NT2/D1 (cell line): Measurements from ENCODE around the gene MDM1.
A peak's percentile ranks its signal among the peaks of the same experiment; 100 is the strongest.

ENCODE experiments used
- DNase-seq: peaks from one replicate; pipeline ENCODE4 v3.0.0-alpha.2; 2011; ENCODE audit warnings: low read depth, low spot score
- H3K27me3 ChIP-seq: 2 replicates; pipeline ENCODE4 v1.6.0; 2011; ENCODE audit warnings: mild to moderate bottlenecking; ENCODE audit not compliant: insufficient read length, insufficient read depth
- H3K36me3 ChIP-seq: 2 replicates; pipeline ENCODE4 v1.6.1; 2011; ENCODE audit warnings: mild to moderate bottlenecking, low read length, mixed read lengths; ENCODE audit not compliant: insufficient read depth, insufficient read length
- H3K4me1 ChIP-seq: 2 replicates; pipeline ENCODE4 v1.5.1; 2011; ENCODE audit not compliant: insufficient read depth, insufficient read length
- H3K4me3 ChIP-seq: 2 replicates; pipeline ENCODE4 v1.5.1; 2011; ENCODE audit warnings: low read depth; ENCODE audit not compliant: insufficient read length
- H3K9ac ChIP-seq: 2 replicates; pipeline ENCODE4 v1.6.0; 2011; ENCODE audit warnings: low read depth; ENCODE audit not compliant: insufficient read length
- H3K9me3 ChIP-seq: 2 replicates; pipeline ENCODE4 v1.5.1; 2011; ENCODE audit warnings: mild to moderate bottlenecking, low read length; ENCODE audit not compliant: insufficient read depth
- SUZ12 ChIP-seq: IDR thresholded peaks from 2 replicates; pipeline ENCODE4 v1.6.1; 2011; ENCODE audit not compliant: insufficient read length, insufficient read depth; ENCODE audit errors: extremely low read depth
- YY1 ChIP-seq: IDR thresholded peaks from 2 replicates; pipeline ENCODE4 v1.6.1; 2011; ENCODE audit not compliant: insufficient read length, insufficient read depth
- ZNF274 ChIP-seq: IDR thresholded peaks from 2 replicates; pipeline ENCODE4 v1.6.1; 2011; ENCODE audit warnings: mild to moderate bottlenecking, low read depth, low read length

MDM1 gene

DNA sequence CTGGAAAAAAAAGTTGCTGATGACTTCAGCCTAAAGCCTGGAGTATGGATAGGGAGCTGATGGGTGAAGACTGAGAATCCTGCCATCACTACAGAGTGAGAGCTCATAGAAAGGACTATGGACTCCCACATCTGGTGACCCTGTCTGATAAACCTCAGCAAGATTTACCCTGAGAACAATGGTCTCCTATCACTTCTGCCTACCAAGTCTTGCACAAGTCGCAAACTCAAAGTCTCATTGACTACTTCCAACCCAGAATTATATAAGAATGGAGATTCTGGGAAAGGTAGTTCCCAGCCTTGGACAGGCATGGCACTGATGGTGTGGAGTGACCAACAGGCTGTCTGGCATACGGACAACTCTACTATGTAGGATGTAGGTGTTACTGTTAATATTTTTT lies 9.7 kb upstream of the MDM1 start:
- Histone ChIP-seq H3K4me3 (no peak overlapping the region), H3K9ac (no peak overlapping the region), H3K27me3 (no peaks in the 10 kb centered on the region), H3K4me1 (no peaks in the 10 kb centered on the region), H3K9me3 (no peaks in the 10 kb centered on the region), H3K36me3 (no peaks in the 10 kb centered on the region)
- TF ChIP-seq SUZ12 = no peak
- TF ChIP-seq ZNF274 = no peak
- no peak for TF ChIP-seq YY1
- DNase-seq = no peak

DNA sequence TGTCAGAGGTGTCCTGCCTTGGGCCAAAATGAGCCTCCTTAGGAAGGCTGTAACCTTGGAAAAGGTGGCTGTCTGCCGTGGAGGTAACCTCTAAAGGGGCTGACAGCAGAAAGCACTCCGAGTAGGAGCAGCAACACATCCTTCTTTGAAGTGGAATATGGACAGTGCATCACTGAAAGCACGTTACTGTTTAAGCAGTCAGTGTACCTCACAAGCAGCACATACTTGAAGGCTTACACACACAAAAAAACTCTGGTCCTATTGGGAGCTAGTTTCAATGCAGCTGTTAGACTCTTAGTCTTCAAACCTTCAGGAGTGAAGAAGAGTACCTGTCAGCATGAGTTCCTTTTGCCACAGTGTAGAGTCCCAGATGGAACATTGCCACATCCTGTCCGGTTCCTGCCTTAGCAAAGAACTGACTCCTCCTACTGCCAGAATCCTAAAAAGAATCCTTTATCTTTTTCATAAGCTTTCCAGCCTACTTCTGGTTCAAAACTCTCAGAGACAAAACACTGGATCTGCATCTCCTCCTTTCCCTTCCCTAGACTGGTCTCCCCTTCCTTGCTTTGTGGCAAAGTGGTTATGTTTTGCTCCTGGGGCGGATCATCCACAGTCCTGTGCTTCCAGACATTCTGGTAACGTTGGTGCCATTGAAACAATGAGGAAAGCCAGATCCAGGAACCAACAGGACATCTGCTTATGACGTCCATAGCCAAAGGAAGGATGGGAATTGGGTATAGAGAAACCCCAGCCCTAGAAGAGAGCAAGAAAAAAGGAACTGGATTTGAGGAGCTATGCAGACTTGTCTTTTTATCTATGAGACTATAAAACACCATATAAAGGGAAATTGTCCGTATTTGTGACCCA lies 8.5 kb upstream of the MDM1 start:
- no peak for DNase-seq
- Histone ChIP-seq H3K4me1 (no peaks in the 10 kb centered on the region), H3K36me3 (no peaks in the 10 kb centered on the region), H3K4me3 (no peak overlapping the region), H3K27me3 (no peaks in the 10 kb centered on the region), H3K9ac (no peak overlapping the region), H3K9me3 (no peaks in the 10 kb centered on the region)
- TF ChIP-seq SUZ12 = no peak
- TF ChIP-seq ZNF274 = no peak
- TF ChIP-seq YY1 = no peak

GRCh38 chr12:68336889-68337303 lies 4.7 kb upstream of the MDM1 start:
- Histone ChIP-seq H3K27me3 (no peaks in the 10 kb centered on the region), H3K4me1 (no peaks in the 10 kb centered on the region), H3K36me3 (no peaks in the 10 kb centered on the region), H3K9me3 (no peaks in the 10 kb centered on the region), H3K9ac (no peak overlapping the region), H3K4me3 (no peak overlapping the region)
- no peak for DNase-seq
- no peak for TF ChIP-seq SUZ12
- no peak for TF ChIP-seq YY1
- no peak for TF ChIP-seq ZNF274

DNA sequence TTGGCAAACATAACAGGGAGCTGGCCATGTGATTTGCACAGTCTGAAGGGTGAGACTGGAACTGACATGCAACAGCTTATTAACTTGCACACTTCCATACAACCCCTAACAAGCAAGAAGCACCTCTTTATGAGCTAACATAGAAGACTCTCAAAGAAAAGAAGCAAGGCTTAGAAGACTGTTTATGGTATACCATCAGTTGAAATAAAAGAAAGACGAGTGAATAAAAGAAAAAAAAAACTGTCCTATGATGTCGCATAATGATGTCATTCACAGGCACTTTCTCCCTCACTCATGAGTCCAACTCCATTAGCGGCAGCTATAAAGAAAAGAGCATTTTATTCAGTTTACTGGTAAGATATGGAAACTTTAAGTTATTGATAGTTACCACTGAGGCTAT lies 3.3 kb upstream of the MDM1 start:
- no peaks in the 10 kb centered on the region for H3K9me3 ChIP-seq
- peaks cover 3% of the 10 kb centered on the region for H3K36me3 ChIP-seq
- H3K4me1 ChIP-seq = no peaks in the 10 kb centered on the region
- H3K4me3 ChIP-seq = no peak overlapping the region
- H3K9ac ChIP-seq = no peak overlapping the region
- H3K27me3 ChIP-seq = no peaks in the 10 kb centered on the region
- DNase-seq = no peak
- TF ChIP-seq ZNF274 = no peak
- TF ChIP-seq YY1 = no peak
- no peak for TF ChIP-seq SUZ12

- Histone ChIP-seq H3K9me3 (no peaks in the 10 kb centered on the region), H3K36me3 (peaks cover 3% of the 10 kb centered on the region), H3K27me3 (no peaks in the 10 kb centered on the region), H3K4me3 (no peak overlapping the region), H3K9ac (no peak overlapping the region), H3K4me1 (no peaks in the 10 kb centered on the region)
- DNase-seq = no peak
- no peak for TF ChIP-seq ZNF274
- no peak for TF ChIP-seq YY1
- no peak for TF ChIP-seq SUZ12
Measured at GRCh38 chr12:68334132-68334531, 2.0 kb upstream of the MDM1 start.

GRCh38 chr12:68332728-68333630 lies 817 bp upstream of the MDM1 start:
- Histone ChIP-seq H3K9me3 (no peaks in the 10 kb centered on the region), H3K9ac (peak overlapping the region; percentile 71), H3K4me1 (no peaks in the 10 kb centered on the region), H3K36me3 (peaks cover 7% of the 10 kb centered on the region), H3K27me3 (no peaks in the 10 kb centered on the region), H3K4me3 (peak overlapping the region; percentile 69)
- no peak for DNase-seq
- TF ChIP-seq ZNF274 (no peak), YY1 (no peak), SUZ12 (no peak)

- Histone ChIP-seq H3K36me3 (peaks cover 19% of the 10 kb centered on the region), H3K9me3 (no peaks in the 10 kb centered on the region), H3K4me1 (no peaks in the 10 kb centered on the region), H3K27me3 (no peaks in the 10 kb centered on the region), H3K4me3 (peak overlapping the region; percentile 69), H3K9ac (peak overlapping the region; percentile 83)
- TF ChIP-seq ZNF274 (no peak), YY1 (no peak), SUZ12 (no peak)
- DNase-seq = no peak
Measured at GRCh38 chr12:68331500-68331868, 678 bp downstream of the MDM1 start.
